ENCODE data around the gene STAG2.
A peak's percentile ranks its signal among the peaks of the same experiment; 100 is the strongest.

GRCh38 chrX:123976706-123977316, 15.3 kb downstream of the STAG2 start:
- TF ChIP-seq CTCF (conservative IDR thresholded peaks at IDR 0.05; ENCODE audit: low read depth, low read length) (peak; percentile 67), EZH2 (IDR thresholded peaks at IDR 0.05; ENCODE audit: low read length, unreplicated experiment) (no peak), EZH2phosphoT487 (IDR thresholded peaks at IDR 0.05; ENCODE audit: borderline replicate concordance, low read length) (no peak)
